Naive thymus-derived CD4-positive, alpha-beta T cell (primary cell): ENCODE results near the gene TRAPPC11. TPM values are rescaled to one million over a fixed set of nuclear protein-coding genes. Genes with fewer than 3 reads are reported as not detected.

ENCODE experiments used
- ATAC-seq: fragments of 150-1000 bp; cut with Tn5 transposase; 2 replicates; pipeline ENCODE4 v1.10.0; 2021; ENCODE audit warnings: mild to moderate bottlenecking, moderate library complexity
- CTCF ChIA-PET: fragments of 350-600 bp; sonication (Branson Sonifier 250); formaldehyde crosslinking; loops from one replicate; lab custom pipeline; 2021; ENCODE audit warnings: antibody characterized with exemption; lab: Charles Lee
- POLR2A ChIA-PET: fragments of 350-600 bp; sonication (Branson Sonifier 250); formaldehyde crosslinking; loops from one replicate; lab custom pipeline; 2021; ENCODE audit warnings: antibody characterized with exemption, inconsistent platforms; lab: Charles Lee
- DNase-seq, 9 donors: peaks; one replicate each; pipeline versions ENCODE4 v3.0.0 to v3.0.0-alpha.2; 2020 to 2022; ENCODE audit warnings: mixed read lengths in 1 of 9
- H3K27ac ChIP-seq: one replicate; pipeline ENCODE4 v1.7.0; 2013; ENCODE audit warnings: mild to moderate bottlenecking, low read depth, low read length, moderate library complexity
- H3K27me3 ChIP-seq, 2 donors: one replicate each; pipeline ENCODE4 v1.7.0; 2013; ENCODE audit warnings: low read length in 2 of 2, mild to moderate bottlenecking in 2 of 2, moderate library complexity in 2 of 2; ENCODE audit not compliant: control insufficient read depth in 2 of 2, insufficient read depth in 2 of 2
- H3K36me3 ChIP-seq, 3 experiments: 1 replicate in 2 of 3; 2 replicates in 1 of 3; pipeline ENCODE4 v1.7.0; 2013; ENCODE audit warnings: low read length in 3 of 3, mild to moderate bottlenecking in 3 of 3, moderate library complexity in 1 of 3; ENCODE audit not compliant: insufficient read depth in 3 of 3, control insufficient read depth in 2 of 3
- H3K4me1 ChIP-seq, 2 donors: one replicate each; pipeline ENCODE4 v1.7.0; 2013; ENCODE audit warnings: low read length in 2 of 2, mild to moderate bottlenecking in 2 of 2, moderate library complexity in 1 of 2; ENCODE audit not compliant: control insufficient read depth in 2 of 2, insufficient read depth in 2 of 2
- H3K4me3 ChIP-seq: 2 replicates; pipeline ENCODE4 v1.7.0; 2013; ENCODE audit warnings: mild to moderate bottlenecking, low read length
- H3K9me3 ChIP-seq, 3 experiments: 1 replicate in 2 of 3; 2 replicates in 1 of 3; pipeline ENCODE4 v1.7.0; 2013; ENCODE audit warnings: low read length in 3 of 3; ENCODE audit not compliant: control insufficient read depth in 2 of 3
- H3K27ac Mint-ChIP-seq, 9 donors: one replicate each; pipeline ENCODE4 v1.8.0; 2020 to 2022; ENCODE audit warnings: mixed read lengths in 9 of 9, mild to moderate bottlenecking in 8 of 9, moderate library complexity in 5 of 9, inconsistent platforms in 2 of 9
- H3K27me3 Mint-ChIP-seq, 5 donors: one replicate each; pipeline ENCODE4 v1.8.0; 2021 to 2022; ENCODE audit warnings: mixed read lengths in 5 of 5, mild to moderate bottlenecking in 1 of 5
- H3K36me3 Mint-ChIP-seq, 5 donors: one replicate each; pipeline ENCODE4 v1.8.0; 2020 to 2022; ENCODE audit warnings: mixed read lengths in 5 of 5, mild to moderate bottlenecking in 3 of 5, inconsistent platforms in 1 of 5
- H3K4me1 Mint-ChIP-seq, 7 donors: one replicate each; pipeline ENCODE4 v1.8.0; 2020 to 2022; ENCODE audit warnings: mixed read lengths in 7 of 7, mild to moderate bottlenecking in 3 of 7, inconsistent platforms in 1 of 7
- H3K4me3 Mint-ChIP-seq, 10 donors: one replicate each; pipeline ENCODE4 v1.8.0; 2020 to 2022; ENCODE audit warnings: mild to moderate bottlenecking in 10 of 10, mixed read lengths in 10 of 10, moderate library complexity in 6 of 10, inconsistent platforms in 2 of 10
- H3K9me3 Mint-ChIP-seq, 11 donors: one replicate each; pipeline ENCODE4 v1.8.0; 2020 to 2022; ENCODE audit warnings: mixed read lengths in 11 of 11, mild to moderate bottlenecking in 4 of 11, inconsistent platforms in 1 of 11, moderate library complexity in 1 of 11
- intact Hi-C, 2 donors: fragments of 100-400 bp; cut with micrococcal nuclease; formaldehyde crosslinking; loops; one replicate each; pipeline ENCODE4 v1.15.1; 2023
- polyA plus RNA-seq, 2 donors: library from polyadenylated mRNA; unstranded; fragments of 300-500 nt; fragmentation: Illumina TruSeq; gene quantifications; one replicate each; pipeline ENCODE4 v1.2.3, GENCODE V29; 2021
- total RNA-seq, 6 experiments: library from RNA in 5 of 6; stranded (reverse) in 5 of 6; gene quantifications; 1 replicate in 5 of 6; 2 replicates in 1 of 6; pipeline ENCODE4 v1.2.3 and lab custom pipeline; 2021 to 2026

The TRAPPC11 gene
- total and polyA plus RNA-seq, 7 experiments from 2014 or later: 20.1 to 48.8 (median 33.6) TPM

GRCh38 chr4:183729069-183729406, 69.9 kb downstream of the TRAPPC11 start:
- Histone ChIP-seq H3K9me3 (no peaks in the 10 kb centered on the region), H3K4me1 (no peaks in the 10 kb centered on the region), H3K4me3 (no peak overlapping the region), H3K27ac (no peak overlapping the region), H3K27me3 (no peaks in the 10 kb centered on the region), H3K36me3 (no peaks in the 10 kb centered on the region)
- intact Hi-C loops: loop anchor here in 1 of 2 donors (10.0 kb wide), 1 partner anchor 224 kb away; the partner anchor contains the start of gene ING2
- ATAC-seq: no peak
- no peak for DNase-seq
- Mint-ChIP-seq H3K9me3 (peaks cover 0 to 2% (median 0%) of the 10 kb centered on the region in 11 donors), H3K4me1 (no peaks in the 10 kb centered on the region), H3K27ac (no peak overlapping the region), H3K36me3 (no peaks in the 10 kb centered on the region), H3K27me3 (peaks cover 0 to 14% (median 0%) of the 10 kb centered on the region in 5 donors), H3K4me3 (no peak overlapping the region)
- ChIA-PET POLR2A (no interaction called here), CTCF (no interaction called here)

GRCh38 chr4:183729430-183730328, 70.6 kb downstream of the TRAPPC11 start:
- CTCF ChIA-PET: no interaction called here
- Histone ChIP-seq H3K4me1 (no peaks in the 10 kb centered on the region), H3K36me3 (no peaks in the 10 kb centered on the region), H3K9me3 (no peaks in the 10 kb centered on the region), H3K27ac (no peak overlapping the region), H3K27me3 (no peaks in the 10 kb centered on the region), H3K4me3 (no peak overlapping the region)
- no peak for DNase-seq
- no peaks in the 10 kb centered on the region for H3K36me3 Mint-ChIP-seq
- POLR2A ChIA-PET: no interaction called here
- peaks cover 0 to 2% (median 0%) of the 10 kb centered on the region in 11 donors for H3K9me3 Mint-ChIP-seq
- H3K4me1 Mint-ChIP-seq: no peaks in the 10 kb centered on the region
- intact Hi-C loops: loop anchor here in 1 of 2 donors (10.0 kb wide), 1 partner anchor 225 kb away; the partner anchor contains the start of gene ING2
- no peak for ATAC-seq
- H3K27me3 Mint-ChIP-seq: peaks cover 0 to 10% (median 0%) of the 10 kb centered on the region in 5 donors
- no peak overlapping the region for H3K4me3 Mint-ChIP-seq
- H3K27ac Mint-ChIP-seq: no peak overlapping the region

- peaks cover 0 to 2% (median 0%) of the 10 kb centered on the region in 11 donors for H3K9me3 Mint-ChIP-seq
- CTCF ChIA-PET: no interaction called here
Observed at GRCh38 chr4:183732296-183732695, 73.2 kb downstream of the TRAPPC11 start.

GRCh38 chr4:183733181-183733580, 74.1 kb downstream of the TRAPPC11 start:
- Histone ChIP-seq H3K36me3 (no peaks in the 10 kb centered on the region), H3K9me3 (no peaks in the 10 kb centered on the region), H3K27ac (no peak overlapping the region), H3K4me3 (no peak overlapping the region), H3K27me3 (no peaks in the 10 kb centered on the region), H3K4me1 (no peaks in the 10 kb centered on the region)
- DNase-seq: no peak
- intact Hi-C loops: no loop called here
- Mint-ChIP-seq H3K4me1 (no peaks in the 10 kb centered on the region), H3K27me3 (peaks cover 0 to 5% (median 0%) of the 10 kb centered on the region in 5 donors), H3K4me3 (no peak overlapping the region), H3K9me3 (peaks cover 0 to 2% (median 0%) of the 10 kb centered on the region in 11 donors), H3K36me3 (no peaks in the 10 kb centered on the region), H3K27ac (peak overlapping the region in 1 of 9 donors; percentile 20)
- CTCF ChIA-PET: no interaction called here
- POLR2A ChIA-PET: no interaction called here
- no peak for ATAC-seq

More at GRCh38 chr4:183732296-183732695, 73.2 kb downstream of the TRAPPC11 start:
- no peaks in the 10 kb centered on the region for H3K36me3 Mint-ChIP-seq
- no peak overlapping the region for H3K27ac Mint-ChIP-seq
- no peaks in the 10 kb centered on the region for H3K4me1 Mint-ChIP-seq
- H3K27me3 Mint-ChIP-seq: peaks cover 0 to 5% (median 0%) of the 10 kb centered on the region in 5 donors
- no peaks in the 10 kb centered on the region for H3K36me3 ChIP-seq
- POLR2A ChIA-PET: no interaction called here
- no peaks in the 10 kb centered on the region for H3K9me3 ChIP-seq
- no peaks in the 10 kb centered on the region for H3K4me1 ChIP-seq
- H3K4me3 ChIP-seq: no peak overlapping the region
- H3K4me3 Mint-ChIP-seq: no peak overlapping the region
- H3K27ac ChIP-seq: no peak overlapping the region
- no peak for ATAC-seq
- H3K27me3 ChIP-seq: no peaks in the 10 kb centered on the region
- no peak for DNase-seq
- intact Hi-C loops: no loop called here

GRCh38 chr4:183738081-183738673, 79.1 kb downstream of the TRAPPC11 start:
- intact Hi-C loops: no loop called here
- Histone ChIP-seq H3K27ac (no peak overlapping the region), H3K9me3 (no peaks in the 10 kb centered on the region), H3K4me3 (no peak overlapping the region), H3K4me1 (no peaks in the 10 kb centered on the region), H3K36me3 (no peaks in the 10 kb centered on the region), H3K27me3 (no peaks in the 10 kb centered on the region)
- DNase-seq (no peak), ATAC-seq (no peak)
- Mint-ChIP-seq H3K4me1 (no peaks in the 10 kb centered on the region), H3K9me3 (peaks cover 0 to 2% (median 0%) of the 10 kb centered on the region in 11 donors), H3K27me3 (peaks cover 0 to 9% (median 4%) of the 10 kb centered on the region in 5 donors), H3K27ac (no peak overlapping the region), H3K4me3 (no peak overlapping the region), H3K36me3 (no peaks in the 10 kb centered on the region)
- CTCF ChIA-PET: interaction anchor here (0.6 kb wide), 1 partner anchor 601 kb away, joined by 3 read pairs; no protein-coding TSS in a partner anchor
- POLR2A ChIA-PET: no interaction called here

GRCh38 chr4:183738961-183739360, 79.9 kb downstream of the TRAPPC11 start:
- POLR2A ChIA-PET: no interaction called here
- Mint-ChIP-seq H3K4me1 (no peaks in the 10 kb centered on the region), H3K27ac (no peak overlapping the region), H3K4me3 (no peak overlapping the region), H3K27me3 (peaks cover 0 to 9% (median 4%) of the 10 kb centered on the region in 5 donors), H3K9me3 (peaks cover 0 to 2% (median 0%) of the 10 kb centered on the region in 11 donors), H3K36me3 (no peaks in the 10 kb centered on the region)
- H3K4me1 ChIP-seq: no peaks in the 10 kb centered on the region
- intact Hi-C loops: no loop called here
- no peak for DNase-seq
- H3K36me3 ChIP-seq: no peaks in the 10 kb centered on the region
- H3K27me3 ChIP-seq: no peaks in the 10 kb centered on the region
- H3K4me3 ChIP-seq: no peak overlapping the region
- H3K27ac ChIP-seq: no peak overlapping the region
- H3K9me3 ChIP-seq: no peaks in the 10 kb centered on the region
- CTCF ChIA-PET: interaction anchor here (0.6 kb wide), 1 partner anchor 601 kb away, joined by 3 read pairs; no protein-coding TSS in a partner anchor
- no peak for ATAC-seq
